GM12878 (cell line): ENCODE data around the gene ANO4. TPM values are rescaled to one million over a fixed set of nuclear protein-coding genes. Genes with fewer than 3 reads are reported as not detected.
A peak's percentile ranks its signal among the peaks of the same experiment; 100 is the strongest.

Source experiments
- ATAC-seq: fragments of 200-7000 bp; cut with Tn5 transposase; 3 replicates; pipeline ENCODE4 v1.9.1; 2020; ENCODE audit warnings: mild to moderate bottlenecking, moderate library complexity
- BruUV-seq: library from RNA; stranded (reverse); fragments of 400-500 nt; replicated peaks from 2 replicates; lab custom pipeline; 2021; lab: Mats Ljungman, UMichigan
- CTCF ChIA-PET: fragments of 300-600 bp; sonication (Branson Sonifier 250); formaldehyde crosslinking; extraction: SDS; loops from one replicate; lab custom pipeline; 2021; ENCODE audit warnings: inconsistent platforms; lab: Yijun Ruan, JAX
- POLR2A ChIA-PET: fragments of 350-600 bp; formaldehyde crosslinking; extraction: SDS; loops from one replicate; lab custom pipeline; 2021; ENCODE audit warnings: inconsistent platforms; lab: Charles Lee
- RAD21 ChIA-PET: fragments of 300-600 bp; sonication (Branson Sonifier 250); formaldehyde crosslinking; loops from one replicate; lab custom pipeline; 2023; ENCODE audit warnings: antibody characterized with exemption; ENCODE audit not compliant: unreplicated experiment; lab: Charles Lee
- SMC1A ChIA-PET: fragments of 300-600 bp; sonication (Branson Sonifier 250); formaldehyde crosslinking; loops from one replicate; lab custom pipeline; 2023; ENCODE audit not compliant: unreplicated experiment, uncharacterized antibody; lab: Charles Lee
- DNase-seq: peaks from one replicate; pipeline ENCODE4 v3.0.0-alpha.2; 2011; ENCODE audit warnings: low read depth, low spot score
- FAIRE-seq: peaks from 3 replicates; lab custom pipeline; 2011; peaks lifted over from hg19 to GRCh38; lab: Jason Lieb, UNC
- H2AFZ ChIP-seq: 2 replicates; pipeline ENCODE4 v1.6.0; 2011; ENCODE audit warnings: low read depth, low read length, control low read depth; ENCODE audit not compliant: control insufficient read depth
- H3K27ac ChIP-seq: 2 replicates; pipeline ENCODE4 v1.5.1; 2011; ENCODE audit warnings: control low read depth; ENCODE audit not compliant: control insufficient read depth, insufficient read depth
- H3K27me3 ChIP-seq, 2 experiments: replicated peaks in 1 of 2; 2 replicates each; pipeline versions ENCODE4 v1.6.0 to v1.6.1; 2011; ENCODE audit warnings: low read length in 1 of 2; ENCODE audit not compliant: control insufficient read depth in 2 of 2, insufficient read depth in 2 of 2
- H3K36me3 ChIP-seq, 2 experiments: 2 replicates each; pipeline ENCODE4 v1.5.1; 2011; ENCODE audit warnings: low read length in 1 of 2; ENCODE audit not compliant: control insufficient read depth in 2 of 2, insufficient read depth in 2 of 2
- H3K4me1 ChIP-seq: 2 replicates; pipeline ENCODE4 v1.6.1; 2011; ENCODE audit warnings: mild to moderate bottlenecking, low read length, moderate library complexity, mixed read lengths; ENCODE audit not compliant: control insufficient read depth, insufficient read depth
- H3K4me2 ChIP-seq: 2 replicates; pipeline ENCODE4 v1.6.0; 2011; ENCODE audit warnings: control low read depth; ENCODE audit not compliant: control insufficient read depth, insufficient read depth
- H3K4me3 ChIP-seq: fragments of 200-600 bp; sonication (generic); 2 replicates; pipeline ENCODE4 v1.5.1; 2016
- H3K79me2 ChIP-seq: 2 replicates; pipeline ENCODE4 v1.6.0; 2011; ENCODE audit warnings: low read length; ENCODE audit not compliant: control insufficient read depth, insufficient read depth
- H3K9ac ChIP-seq: 2 replicates; pipeline ENCODE4 v1.8.0; 2011; ENCODE audit warnings: low read length, control low read depth, mixed read lengths; ENCODE audit not compliant: control insufficient read depth, insufficient read depth
- H3K9me3 ChIP-seq: replicated peaks from 3 replicates; pipeline ENCODE4 v1.5.1; 2011; ENCODE audit warnings: mild to moderate bottlenecking, low read length; ENCODE audit not compliant: control insufficient read depth, insufficient read depth
- H4K20me1 ChIP-seq: 2 replicates; pipeline ENCODE4 v1.6.0; 2011; ENCODE audit not compliant: control insufficient read depth, insufficient read depth
- E2F4 ChIP-seq: IDR thresholded peaks from 2 replicates; pipeline ENCODE4 v1.6.1; 2012; ENCODE audit warnings: low read depth, low read length, improper control_type of control experiment
- IRF4 ChIP-seq: IDR thresholded peaks from 2 replicates; pipeline ENCODE4 v1.6.1; 2011; ENCODE audit warnings: low read depth, low read length
- MYC ChIP-seq: IDR thresholded peaks from 2 replicates; pipeline ENCODE4 v1.6.1; 2011; ENCODE audit warnings: mild to moderate bottlenecking, low read length, moderate library complexity, inconsistent platforms; ENCODE audit not compliant: insufficient read depth, insufficient replicate concordance, insufficient read length, severe bottlenecking
- NR2F1 ChIP-seq: fragments of 450-650 bp; conservative IDR thresholded peaks from 2 replicates; pipeline ENCODE4 v1.6.1; 2017; ENCODE audit warnings: mild to moderate bottlenecking
- SP1 ChIP-seq: IDR thresholded peaks from one replicate; pipeline ENCODE4 v1.6.1; 2011; ENCODE audit warnings: low read depth, low read length
- SPI1 ChIP-seq: IDR thresholded peaks from 2 replicates; pipeline ENCODE4 v1.6.1; 2011; ENCODE audit warnings: low read depth, mild to moderate bottlenecking, low read length, moderate library complexity, borderline replicate concordance; ENCODE audit not compliant: insufficient read depth
- ZNF622 ChIP-seq: fragments of 450-650 bp; IDR thresholded peaks from 2 replicates; pipeline ENCODE4 v1.6.1; 2017; ENCODE audit warnings: mild to moderate bottlenecking, inconsistent platforms
- WGBS: methylation state at CpG from one replicate; pipeline ENCODE4 v1.1.6; 2016; ENCODE audit warnings: low lambda C conversion rate; ENCODE audit not compliant: insufficient replicate concordance, insufficient coverage; ENCODE audit errors: missing lambda C conversion rate; 5-methylcytosine and 5-hydroxymethylcytosine counted together
- in situ Hi-C: fragments of 300-500 bp; cut with MboI; formaldehyde crosslinking; loops from 9 replicates; pipeline ENCODE4 v1.14.3; 2018; ENCODE audit warnings: mixed read lengths
- intact Hi-C: fragments of 100-400 bp; cut with micrococcal nuclease; formaldehyde crosslinking; loops from one replicate; pipeline ENCODE4 v1.14.2; 2022; ENCODE audit not compliant: unreplicated experiment
- polyA plus RNA-seq, 11 experiments: library from polyadenylated mRNA; depleted of rRNA in 4 of 11; unstranded in 6 of 11; stranded (reverse) in 5 of 11; fragments of >200 nt; fragmentation: Nextera tagmentation in 4 of 11; fragmentation: Illumina TruSeq in 1 of 11; extraction: Ambion mirVana in 4 of 11; extraction: Trizol in 1 of 11; gene quantifications; 1 replicate in 1 of 11; 2 replicates in 10 of 11; pipeline versions ENCODE4 v1.2.1 to v1.2.3, GENCODE V29; 2011 to 2016; ENCODE audit warnings: inconsistent platforms in 2 of 11, missing spikeins in 2 of 11, low read depth in 1 of 11
- total RNA-seq, 4 experiments: library from RNA; depleted of rRNA in 3 of 4; stranded (reverse); fragments of >200 nt in 3 of 4; fragmentation: Illumina TruSeq in 1 of 4; extraction: Trizol in 1 of 4; gene quantifications; 2 replicates each; pipeline versions ENCODE4 v1.2.1 to v1.2.3, GENCODE V29; 2013 to 2021
- TF ChIP-seq, protein P1 (sequence below): fragments of 450-650 bp; IDR thresholded peaks from 2 replicates; pipeline ENCODE4 v1.6.1; 2017; ENCODE audit warnings: mild to moderate bottlenecking

The ANO4 gene
- total and polyA plus RNA-seq, 10 of the 15 experiments (the other 5 are each of a cell fraction or from before 2014, with no cell fraction given): not detected

- Histone ChIP-seq H2AFZ (no peak overlapping the region), H3K36me3 (no peaks in the 10 kb centered on the region), H3K9ac (no peak overlapping the region), H3K9me3 (no peaks in the 10 kb centered on the region), H3K4me2 (no peak overlapping the region), H3K79me2 (no peaks in the 10 kb centered on the region), H3K27ac (no peak overlapping the region), H3K27me3 (no peaks in the 10 kb centered on the region), H3K4me1 (no peaks in the 10 kb centered on the region), H4K20me1 (no peaks in the 10 kb centered on the region), H3K4me3 (no peak overlapping the region)
- POLR2A ChIA-PET: no interaction called here
- RAD21 ChIA-PET: no interaction called here
- intact Hi-C loops (no loop called here), in situ Hi-C loops (no loop called here)
- SMC1A ChIA-PET: interaction anchor here (0.9 kb wide), 1 partner anchor 11 kb away, joined by 3 read pairs; no protein-coding TSS in a partner anchor
- DNase-seq (no peak), FAIRE-seq (no peak), ATAC-seq (no peak)
- no TSS peak for BruUV-seq
- WGBS: 0% methylated on average over 3 of the region's 3 CpGs
- CTCF ChIA-PET: no interaction called here
- TF ChIP-seq IRF4 (no peak), E2F4 (no peak), SP1 (no peak), SPI1 (0 out of 2 replicates have a peak, but pooled peaks have one; percentile 10), NR2F1 (no peak), MYC (no peak), ZNF622 (no peak)
- TF ChIP-seq, protein P1, sequence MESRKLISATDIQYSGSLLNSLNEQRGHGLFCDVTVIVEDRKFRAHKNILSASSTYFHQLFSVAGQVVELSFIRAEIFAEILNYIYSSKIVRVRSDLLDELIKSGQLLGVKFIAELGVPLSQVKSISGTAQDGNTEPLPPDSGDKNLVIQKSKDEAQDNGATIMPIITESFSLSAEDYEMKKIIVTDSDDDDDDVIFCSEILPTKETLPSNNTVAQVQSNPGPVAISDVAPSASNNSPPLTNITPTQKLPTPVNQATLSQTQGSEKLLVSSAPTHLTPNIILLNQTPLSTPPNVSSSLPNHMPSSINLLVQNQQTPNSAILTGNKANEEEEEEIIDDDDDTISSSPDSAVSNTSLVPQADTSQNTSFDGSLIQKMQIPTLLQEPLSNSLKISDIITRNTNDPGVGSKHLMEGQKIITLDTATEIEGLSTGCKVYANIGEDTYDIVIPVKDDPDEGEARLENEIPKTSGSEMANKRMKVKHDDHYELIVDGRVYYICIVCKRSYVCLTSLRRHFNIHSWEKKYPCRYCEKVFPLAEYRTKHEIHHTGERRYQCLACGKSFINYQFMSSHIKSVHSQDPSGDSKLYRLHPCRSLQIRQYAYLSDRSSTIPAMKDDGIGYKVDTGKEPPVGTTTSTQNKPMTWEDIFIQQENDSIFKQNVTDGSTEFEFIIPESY: no peak
Measured at GRCh38 chr12:100845095-100845494, 50.5 kb downstream of the ANO4 start.
